HepG2 (cell line): ENCODE measurements around the gene TMEM187. TPM values are rescaled to one million over a fixed set of nuclear protein-coding genes. Genes with fewer than 3 reads are reported as not detected.

ENCODE experiments used
- ATAC-seq: fragments of 200-7000 bp; cut with Tn5 transposase; 3 replicates; pipeline ENCODE4 v1.9.1; 2020; ENCODE audit warnings: mild to moderate bottlenecking, moderate library complexity
- BruUV-seq: library from RNA; stranded (reverse); fragments of 400-500 nt; replicated peaks from 2 replicates; lab custom pipeline; 2021; lab: Mats Ljungman, UMichigan
- CTCF ChIA-PET: fragments of 300-600 bp; formaldehyde crosslinking; extraction: SDS; loops from one replicate; lab custom pipeline; 2021; ENCODE audit warnings: low total read pairs, inconsistent platforms, low intra/inter-chr PET ratio; lab: Yijun Ruan, JAX
- POLR2A ChIA-PET: fragments of 350-600 bp; sonication (Branson Sonifier 250); formaldehyde crosslinking; loops from one replicate; lab custom pipeline; 2020; ENCODE audit warnings: antibody characterized with exemption, inconsistent platforms; lab: Yijun Ruan, JAX
- DNase-seq: peaks from one replicate; pipeline ENCODE4 v3.0.0-alpha.2; 2015; ENCODE audit warnings: low spot score
- FAIRE-seq: peaks from 3 replicates; lab custom pipeline; 2011; peaks lifted over from hg19 to GRCh38; lab: Jason Lieb, UNC
- H2AFZ ChIP-seq: one replicate; pipeline ENCODE4 v1.6.1; 2011; ENCODE audit warnings: low read length, inconsistent platforms
- H3K27ac ChIP-seq: fragments of 300-600 bp; 3 replicates; pipeline ENCODE4 v1.8.0; 2011; ENCODE audit warnings: mixed run types, mild to moderate bottlenecking, mixed read lengths, low read length, inconsistent platforms; ENCODE audit not compliant: insufficient read depth; ENCODE audit errors: extremely low read length
- H3K27me3 ChIP-seq, 2 experiments: fragments of 200-600 bp in 1 of 2; 2 replicates in 1 of 2; 3 replicates in 1 of 2; pipeline versions ENCODE4 v1.6.0 to v1.8.0; 2011; ENCODE audit warnings: low read length in 2 of 2, mild to moderate bottlenecking in 2 of 2, moderate library complexity in 2 of 2, inconsistent platforms in 1 of 2; ENCODE audit not compliant: insufficient read depth in 2 of 2, control insufficient read depth in 1 of 2
- H3K36me3 ChIP-seq, 2 experiments: fragments of 200-600 bp in 1 of 2; replicated peaks in 1 of 2; 2 replicates in 1 of 2; 3 replicates in 1 of 2; pipeline versions ENCODE4 v1.5.1 to v1.8.0; 2011; ENCODE audit warnings: low read length in 2 of 2, inconsistent platforms in 1 of 2; ENCODE audit not compliant: insufficient read depth in 2 of 2, control insufficient read depth in 1 of 2
- H3K4me1 ChIP-seq: 2 replicates; pipeline ENCODE4 v1.5.1; 2012; ENCODE audit warnings: low read length, inconsistent platforms; ENCODE audit not compliant: insufficient read depth
- H3K4me2 ChIP-seq: 2 replicates; pipeline ENCODE4 v1.6.0; 2011; ENCODE audit warnings: low read depth, low read length, inconsistent platforms
- H3K4me3 ChIP-seq, 3 experiments: fragments of 200-600 bp in 1 of 3; sonication (generic), shearing (Covaris generic) in 1 of 3; replicated peaks in 1 of 3; 2 replicates each; pipeline ENCODE4 v1.5.1; 2011 to 2016; ENCODE audit warnings: low read length in 3 of 3, inconsistent platforms in 2 of 3, low read depth in 2 of 3, mild to moderate bottlenecking in 2 of 3, control low read depth in 1 of 3, mixed read lengths in 1 of 3; ENCODE audit not compliant: insufficient read depth in 1 of 3
- H3K79me2 ChIP-seq: one replicate; pipeline ENCODE4 v1.6.1; 2011; ENCODE audit warnings: low read length, inconsistent platforms; ENCODE audit not compliant: insufficient read depth
- H3K9ac ChIP-seq: 2 replicates; pipeline ENCODE4 v1.6.0; 2011; ENCODE audit warnings: mild to moderate bottlenecking, low read depth, low read length, inconsistent platforms; ENCODE audit not compliant: insufficient read depth
- H3K9me3 ChIP-seq: 2 replicates; pipeline ENCODE4 v1.5.1; 2012; ENCODE audit warnings: mild to moderate bottlenecking, low read length
- H4K20me1 ChIP-seq: 2 replicates; pipeline ENCODE4 v1.6.0; 2011; ENCODE audit warnings: inconsistent platforms, mild to moderate bottlenecking, low read length, moderate library complexity; ENCODE audit not compliant: insufficient read depth
- BHLHE40 ChIP-seq: IDR thresholded peaks from 2 replicates; pipeline ENCODE4 v1.6.1; 2011; ENCODE audit warnings: low read length, improper control_type of control experiment
- HOXA9 ChIP-seq: sonication (generic); formaldehyde crosslinking; IDR thresholded peaks from 2 replicates; pipeline ENCODE4 v1.8.1; 2022; ENCODE audit warnings: missing genetic modification reagents, mild to moderate bottlenecking, moderate library complexity, borderline replicate concordance
- IRF2 ChIP-seq: IDR thresholded peaks from 2 replicates; pipeline ENCODE4 v1.6.1; 2018; ENCODE audit warnings: missing genetic modification reagents, missing compliant biosample characterization
- ISL2 ChIP-seq: sonication (generic); formaldehyde crosslinking; IDR thresholded peaks from 2 replicates; pipeline ENCODE4 v1.5.0; 2020; ENCODE audit warnings: missing genetic modification reagents
- KDM1A ChIP-seq: IDR thresholded peaks from 2 replicates; pipeline ENCODE4 v1.6.1; 2016; ENCODE audit warnings: missing compliant biosample characterization
- MAF1 ChIP-seq: sonication (generic); formaldehyde crosslinking; IDR thresholded peaks from 2 replicates; pipeline ENCODE4 v1.5.0; 2020; ENCODE audit warnings: missing genetic modification reagents, borderline replicate concordance
- MEIS2 ChIP-seq: sonication (generic); formaldehyde crosslinking; IDR thresholded peaks from 2 replicates; pipeline ENCODE4 v1.9.0; 2021; ENCODE audit warnings: mild to moderate bottlenecking, missing genetic modification reagents
- MIXL1 ChIP-seq: IDR thresholded peaks from 2 replicates; pipeline ENCODE4 v1.6.1; 2016
- TEF ChIP-seq: sonication (generic); formaldehyde crosslinking; IDR thresholded peaks from 2 replicates; pipeline ENCODE4 v1.5.0; 2020; ENCODE audit warnings: missing genetic modification reagents
- TRAFD1 ChIP-seq: sonication (generic); formaldehyde crosslinking; IDR thresholded peaks from 2 replicates; pipeline ENCODE4 v1.5.1; 2020; ENCODE audit warnings: missing genetic modification reagents, mild to moderate bottlenecking, borderline replicate concordance
- ZHX1 ChIP-seq: sonication (generic); formaldehyde crosslinking; IDR thresholded peaks from 2 replicates; pipeline ENCODE4 v1.8.1; 2022; ENCODE audit warnings: low read depth, mild to moderate bottlenecking, missing genetic modification reagents
- ZNF326 ChIP-seq: sonication (generic); formaldehyde crosslinking; IDR thresholded peaks from 2 replicates; pipeline ENCODE4 v1.4.0; 2020; ENCODE audit warnings: missing genetic modification reagents, borderline replicate concordance
- ZNF549 ChIP-seq: sonication (generic); formaldehyde crosslinking; IDR thresholded peaks from 2 replicates; pipeline ENCODE4 v1.5.0; 2020; ENCODE audit warnings: missing genetic modification reagents
- ZNF615 ChIP-seq: sonication (generic); formaldehyde crosslinking; IDR thresholded peaks from 2 replicates; pipeline ENCODE4 v1.5.0; 2020; ENCODE audit warnings: mild to moderate bottlenecking, missing genetic modification reagents, borderline replicate concordance
- ZNF800 ChIP-seq: sonication (generic); formaldehyde crosslinking; IDR thresholded peaks from 2 replicates; pipeline ENCODE4 v1.4.0; 2020; ENCODE audit warnings: missing genetic modification reagents
- WGBS: methylation state at CpG from one replicate; pipeline ENCODE4 v1.1.6; 2017; ENCODE audit warnings: low lambda C conversion rate; 5-methylcytosine and 5-hydroxymethylcytosine counted together
- in situ Hi-C: cut with HindIII; loops from 2 replicates; pipeline ENCODE4 v1.10.0; 2017; ENCODE audit warnings: low pct_unique_long_range_greater_than_20kb; ENCODE audit not compliant: extremely low pct_ligation_motif_present
- intact Hi-C: fragments of 100-400 bp; cut with micrococcal nuclease; formaldehyde crosslinking; loops from one replicate; pipeline ENCODE4 v1.10.0; 2022; ENCODE audit not compliant: unreplicated experiment
- polyA plus RNA-seq, 8 experiments: library from polyadenylated mRNA; depleted of rRNA in 3 of 8; stranded (reverse) in 7 of 8; unstranded in 1 of 8; fragments of >200 nt; fragmentation: Illumina TruSeq in 4 of 8; extraction: Trizol in 4 of 8; gene quantifications; 2 replicates each; pipeline versions ENCODE4 v1.2.1 to v1.2.3, GENCODE V29; 2011 to 2016; ENCODE audit warnings: low read depth in 4 of 8, missing spikeins in 1 of 8, mixed read lengths in 1 of 8; ENCODE audit not compliant: insufficient read depth in 1 of 8
- total RNA-seq, 5 experiments: library from RNA; depleted of rRNA; stranded (reverse); fragments of >200 nt; fragmentation: Illumina TruSeq; extraction: Trizol; gene quantifications; 2 replicates each; pipeline ENCODE4 v1.2.3, GENCODE V29; 2016; ENCODE audit warnings: low read depth in 1 of 5

The TMEM187 gene
- total and polyA plus RNA-seq, 2 of the 13 experiments (the other 11 are each of a cell fraction or from before 2014, with no cell fraction given) = 2.2 to 6.2 TPM

GRCh38 chrX:153937056-153937455 is 35.5 kb upstream of the TMEM187 start:
- Histone ChIP-seq H3K27ac (no peak overlapping the region), H3K9ac (no peak overlapping the region), H3K79me2 (peaks cover 9% of the 10 kb centered on the region), H3K4me2 (no peak overlapping the region), H3K4me3 (no peak overlapping the region), H3K9me3 (no peaks in the 10 kb centered on the region), H4K20me1 (no peaks in the 10 kb centered on the region), H3K4me1 (peaks cover 10% of the 10 kb centered on the region)
- in situ Hi-C loops = no loop called here
- ATAC-seq (no peak), DNase-seq (no peak)
- TF ChIP-seq MEIS2 (no peak), IRF2 (no peak), ZNF615 (CRISPR knock-in tag) (no peak), BHLHE40 (no peak), ZHX1 (CRISPR knock-in tag) (no peak), TEF (CRISPR knock-in tag) (no peak), ZNF800 (CRISPR knock-in tag) (no peak), ISL2 (no peak), TRAFD1 (CRISPR knock-in tag) (no peak), MAF1 (no peak), MIXL1 (no peak), KDM1A (CRISPR knock-in tag) (no peak), ZNF549 (CRISPR knock-in tag) (no peak), HOXA9 (CRISPR knock-in tag) (no peak), ZNF326 (CRISPR knock-in tag) (no peak)
- TF ChIP-seq, all 625 proteins: peak for 0
- no TSS peak for BruUV-seq
- H3K36me3 ChIP-seq = no peaks in the 10 kb centered on the region
- ChIA-PET POLR2A (interaction anchor here (0.6 to 2.6 kb wide), 2 partner anchors 9 to 11 kb away, joined by 3 to 20 read pairs; partner anchors contain the start of gene ARHGAP4), CTCF (no interaction called here)
- FAIRE-seq = no peak
- intact Hi-C loops = no loop called here
- WGBS = 97% methylated on average over 3 of the region's 3 CpGs
- no peak overlapping the region for H2AFZ ChIP-seq
- no peaks in the 10 kb centered on the region for H3K27me3 ChIP-seq
